ENCODE measurements around the gene ZNF273.

DNA sequence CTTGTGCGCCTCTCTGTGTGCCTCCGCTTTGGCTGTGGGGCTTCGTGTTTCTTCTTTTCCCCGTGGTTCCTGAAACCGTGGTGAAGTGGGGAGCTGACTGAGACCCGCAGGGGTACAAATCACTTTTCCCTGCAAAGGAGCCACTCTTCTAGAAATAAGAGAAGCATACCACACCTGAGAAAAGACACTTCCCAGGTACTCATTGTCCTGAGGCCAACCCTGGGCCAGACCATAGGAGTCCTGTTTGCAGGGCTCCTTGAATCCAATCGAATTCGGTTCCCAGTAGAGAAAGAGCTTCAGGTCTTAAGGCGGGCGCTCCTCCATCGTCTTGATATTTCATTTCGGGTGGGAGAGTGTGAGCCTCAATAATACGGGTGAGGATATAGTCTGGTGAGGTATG is 32.4 kb upstream of the ZNF273 start:
- TF ChIP-seq POLR2AphosphoS5 (IDR thresholded peaks at IDR 0.05) (no peak), EZH2 (IDR thresholded peaks at IDR 0.05; ENCODE audit: borderline replicate concordance, insufficient read depth, low read length, poor library complexity, severe bottlenecking) (no peak), MXI1 (conservative IDR thresholded peaks at IDR 0.05; ENCODE audit: poor library complexity, severe bottlenecking) (no peak), EP300 (conservative IDR thresholded peaks at IDR 0.05; ENCODE audit: poor library complexity, severe bottlenecking) (no peak), TAF1 (IDR thresholded peaks at IDR 0.05; ENCODE audit: low read depth) (no peak), RAD21 (conservative IDR thresholded peaks at IDR 0.05) (no peak), SMC3 (conservative IDR thresholded peaks at IDR 0.05; ENCODE audit: poor library complexity) (no peak)
- TF ChIP-seq, protein P1, sequence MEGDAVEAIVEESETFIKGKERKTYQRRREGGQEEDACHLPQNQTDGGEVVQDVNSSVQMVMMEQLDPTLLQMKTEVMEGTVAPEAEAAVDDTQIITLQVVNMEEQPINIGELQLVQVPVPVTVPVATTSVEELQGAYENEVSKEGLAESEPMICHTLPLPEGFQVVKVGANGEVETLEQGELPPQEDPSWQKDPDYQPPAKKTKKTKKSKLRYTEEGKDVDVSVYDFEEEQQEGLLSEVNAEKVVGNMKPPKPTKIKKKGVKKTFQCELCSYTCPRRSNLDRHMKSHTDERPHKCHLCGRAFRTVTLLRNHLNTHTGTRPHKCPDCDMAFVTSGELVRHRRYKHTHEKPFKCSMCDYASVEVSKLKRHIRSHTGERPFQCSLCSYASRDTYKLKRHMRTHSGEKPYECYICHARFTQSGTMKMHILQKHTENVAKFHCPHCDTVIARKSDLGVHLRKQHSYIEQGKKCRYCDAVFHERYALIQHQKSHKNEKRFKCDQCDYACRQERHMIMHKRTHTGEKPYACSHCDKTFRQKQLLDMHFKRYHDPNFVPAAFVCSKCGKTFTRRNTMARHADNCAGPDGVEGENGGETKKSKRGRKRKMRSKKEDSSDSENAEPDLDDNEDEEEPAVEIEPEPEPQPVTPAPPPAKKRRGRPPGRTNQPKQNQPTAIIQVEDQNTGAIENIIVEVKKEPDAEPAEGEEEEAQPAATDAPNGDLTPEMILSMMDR (IDR thresholded peaks at IDR 0.05; ENCODE audit: poor library complexity, severe bottlenecking), result no peak
- TF ChIP-seq, protein P2, sequence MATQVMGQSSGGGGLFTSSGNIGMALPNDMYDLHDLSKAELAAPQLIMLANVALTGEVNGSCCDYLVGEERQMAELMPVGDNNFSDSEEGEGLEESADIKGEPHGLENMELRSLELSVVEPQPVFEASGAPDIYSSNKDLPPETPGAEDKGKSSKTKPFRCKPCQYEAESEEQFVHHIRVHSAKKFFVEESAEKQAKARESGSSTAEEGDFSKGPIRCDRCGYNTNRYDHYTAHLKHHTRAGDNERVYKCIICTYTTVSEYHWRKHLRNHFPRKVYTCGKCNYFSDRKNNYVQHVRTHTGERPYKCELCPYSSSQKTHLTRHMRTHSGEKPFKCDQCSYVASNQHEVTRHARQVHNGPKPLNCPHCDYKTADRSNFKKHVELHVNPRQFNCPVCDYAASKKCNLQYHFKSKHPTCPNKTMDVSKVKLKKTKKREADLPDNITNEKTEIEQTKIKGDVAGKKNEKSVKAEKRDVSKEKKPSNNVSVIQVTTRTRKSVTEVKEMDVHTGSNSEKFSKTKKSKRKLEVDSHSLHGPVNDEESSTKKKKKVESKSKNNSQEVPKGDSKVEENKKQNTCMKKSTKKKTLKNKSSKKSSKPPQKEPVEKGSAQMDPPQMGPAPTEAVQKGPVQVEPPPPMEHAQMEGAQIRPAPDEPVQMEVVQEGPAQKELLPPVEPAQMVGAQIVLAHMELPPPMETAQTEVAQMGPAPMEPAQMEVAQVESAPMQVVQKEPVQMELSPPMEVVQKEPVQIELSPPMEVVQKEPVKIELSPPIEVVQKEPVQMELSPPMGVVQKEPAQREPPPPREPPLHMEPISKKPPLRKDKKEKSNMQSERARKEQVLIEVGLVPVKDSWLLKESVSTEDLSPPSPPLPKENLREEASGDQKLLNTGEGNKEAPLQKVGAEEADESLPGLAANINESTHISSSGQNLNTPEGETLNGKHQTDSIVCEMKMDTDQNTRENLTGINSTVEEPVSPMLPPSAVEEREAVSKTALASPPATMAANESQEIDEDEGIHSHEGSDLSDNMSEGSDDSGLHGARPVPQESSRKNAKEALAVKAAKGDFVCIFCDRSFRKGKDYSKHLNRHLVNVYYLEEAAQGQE (IDR thresholded peaks at IDR 0.05; ENCODE audit: borderline replicate concordance), result no peak
